ENCODE results near the gene OR2D2.
"Not testable (repeated sequence)": the region's sequence is repeated elsewhere in the genome, so short reads cannot be mapped to it uniquely, and the experiment has no call there.

The OR2D2 gene, protein sequence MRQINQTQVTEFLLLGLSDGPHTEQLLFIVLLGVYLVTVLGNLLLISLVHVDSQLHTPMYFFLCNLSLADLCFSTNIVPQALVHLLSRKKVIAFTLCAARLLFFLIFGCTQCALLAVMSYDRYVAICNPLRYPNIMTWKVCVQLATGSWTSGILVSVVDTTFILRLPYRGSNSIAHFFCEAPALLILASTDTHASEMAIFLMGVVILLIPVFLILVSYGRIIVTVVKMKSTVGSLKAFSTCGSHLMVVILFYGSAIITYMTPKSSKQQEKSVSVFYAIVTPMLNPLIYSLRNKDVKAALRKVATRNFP

DNA sequence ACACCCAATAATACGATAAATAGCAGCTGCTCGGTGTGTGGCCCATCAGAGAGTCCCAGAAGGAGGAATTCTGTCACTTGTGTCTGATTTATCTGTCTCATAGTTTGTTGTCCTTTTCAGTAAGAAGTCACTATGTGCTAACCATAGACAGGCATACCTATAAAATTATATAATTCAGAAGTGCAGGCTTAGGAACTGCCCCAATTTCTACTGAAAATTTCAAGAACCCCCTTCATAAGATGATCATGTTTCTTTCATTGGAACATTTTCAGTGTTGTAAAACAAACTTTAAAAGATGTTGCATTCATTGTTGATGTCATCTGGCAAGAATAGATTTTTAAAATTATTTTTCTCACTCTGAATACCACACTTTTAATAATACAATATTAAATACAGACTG is at the start of gene OR2D2:
Gene OR2D2, minus strand, starts transcription at position 101 of the 400 bp plus-strand sequence. Its CDS starts 0 bp downstream, at position 101.
- no peak within 1 kb of the TSS for H3K4me3 ChIP-seq (ENCODE audit: low read depth, low read length)
- no peak for DNase-seq (ENCODE audit: low read depth)

DNA sequence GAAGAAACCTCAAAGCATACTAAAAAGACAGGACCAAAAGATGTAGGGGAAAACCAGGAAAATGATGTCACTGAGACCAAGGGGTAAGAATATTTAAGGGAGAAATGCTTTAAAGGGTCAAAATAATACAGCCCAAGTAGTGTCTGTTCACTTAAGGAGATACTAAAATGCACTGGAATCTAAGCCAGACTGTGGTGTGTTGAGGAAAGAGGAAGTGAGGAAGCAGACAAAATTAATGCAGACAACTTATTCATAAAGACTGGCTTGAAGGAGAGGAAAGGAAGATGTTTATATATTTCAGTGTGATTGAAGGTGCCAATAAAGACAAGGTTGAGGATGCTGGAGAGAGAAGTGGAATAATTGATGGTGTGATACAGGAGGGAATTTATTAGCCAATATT is 49.7 kb upstream of the OR2D2 start:
- H3K4me3 ChIP-seq (ENCODE audit: low read depth, low read length) = no peak overlapping the region
- no peak for DNase-seq (ENCODE audit: low read depth)

DNA sequence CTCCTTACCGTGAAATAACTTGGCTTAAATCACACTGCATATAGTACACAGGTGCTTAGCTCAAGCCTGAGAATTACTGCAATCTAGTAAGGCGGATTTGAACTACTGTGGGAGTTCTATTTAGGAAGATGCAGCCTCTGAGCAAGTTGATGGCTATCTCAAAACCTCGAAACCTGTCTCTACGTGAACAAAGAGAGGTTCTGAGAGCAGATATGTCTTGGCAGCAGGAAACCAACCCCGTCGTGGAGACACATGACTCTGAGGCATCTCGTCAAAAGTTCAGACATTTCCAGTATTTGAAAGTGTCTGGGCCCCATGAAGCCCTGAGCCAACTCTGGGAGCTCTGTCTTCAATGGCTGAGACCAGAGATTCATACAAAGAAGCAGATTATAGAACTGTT is 39.8 kb upstream of the OR2D2 start:
- H3K4me3 ChIP-seq (ENCODE audit: low read depth, low read length) = no peak overlapping the region
- DNase-seq (ENCODE audit: low read depth) = no peak

DNA sequence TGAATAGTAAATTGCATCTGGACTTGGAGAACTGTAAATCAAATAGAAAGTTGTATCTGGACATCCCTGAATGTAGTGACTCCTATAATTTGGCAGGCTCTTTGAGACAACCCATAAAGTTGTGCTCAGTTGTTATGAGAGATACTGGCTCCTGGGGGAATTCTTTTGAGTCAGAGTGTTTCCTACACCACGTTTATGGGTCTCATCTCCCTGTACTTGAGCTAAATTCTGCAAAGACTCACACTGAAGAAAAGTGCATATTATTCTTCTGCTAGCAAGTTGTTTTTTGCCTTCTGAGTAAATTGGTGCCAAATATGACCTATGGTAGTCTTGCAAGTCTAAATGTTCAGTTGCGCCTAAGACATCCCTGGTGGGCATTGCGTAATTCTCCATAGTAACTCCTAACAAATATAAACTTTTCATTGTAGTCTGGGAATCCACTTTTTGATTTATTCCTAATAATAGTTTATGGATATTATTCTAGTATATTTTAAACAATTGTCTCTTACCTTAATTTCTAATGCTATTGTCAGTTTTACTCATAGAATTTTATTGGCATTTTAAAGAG is 38.9 kb upstream of the OR2D2 start:
- H3K4me3 ChIP-seq (ENCODE audit: low read depth, low read length) = no peak overlapping the region
- DNase-seq (ENCODE audit: low read depth) = peak; percentile 65

DNA sequence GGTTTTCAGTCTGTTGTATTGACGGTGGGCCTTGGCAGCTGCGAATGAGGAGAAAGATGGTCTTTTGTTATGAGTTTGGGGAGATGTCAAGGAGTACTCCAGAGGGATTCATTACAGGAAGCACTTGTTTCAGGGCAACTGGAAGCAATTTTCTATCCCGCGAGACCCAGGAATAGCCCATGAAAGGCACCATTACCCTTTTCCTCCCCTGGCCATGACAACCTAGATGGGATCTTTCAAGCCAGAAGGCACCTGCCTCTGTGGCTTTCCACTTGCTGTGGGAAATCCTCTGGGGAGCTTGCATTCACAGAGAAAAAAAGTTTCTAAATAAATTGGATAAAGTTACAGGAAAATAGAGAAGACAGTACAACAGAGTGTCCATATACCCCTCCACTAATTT is 36.6 kb upstream of the OR2D2 start:
- DNase-seq (ENCODE audit: low read depth) = no peak
- H3K4me3 ChIP-seq (ENCODE audit: low read depth, low read length) = no peak overlapping the region

DNA sequence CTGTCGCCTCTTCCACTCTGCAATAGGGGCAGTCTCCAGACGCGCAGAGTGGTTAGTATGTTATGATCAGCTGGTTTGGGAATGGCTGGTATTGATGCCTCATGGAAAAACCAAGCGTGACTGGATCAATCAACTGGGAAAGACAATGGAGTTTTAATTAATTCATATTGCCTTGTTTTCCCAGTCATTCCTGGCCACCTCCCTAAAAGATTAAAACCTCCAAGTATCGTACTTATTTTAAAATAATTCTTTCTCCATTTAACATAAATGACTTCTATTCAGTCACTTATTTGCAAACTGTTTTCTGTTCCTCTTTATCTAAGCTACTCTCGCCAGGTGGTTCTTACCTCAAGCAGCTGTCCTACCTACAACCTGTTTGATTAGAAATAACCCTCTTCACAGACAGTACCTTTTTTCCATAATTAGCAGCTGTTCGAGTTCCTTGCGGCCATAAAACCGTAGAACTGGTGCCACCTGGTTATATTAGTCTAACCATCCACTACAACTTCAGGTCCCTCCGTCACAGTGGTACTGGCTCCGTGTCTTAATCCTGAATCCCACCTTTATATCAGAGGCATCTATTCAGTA is 34.8 kb upstream of the OR2D2 start:
- DNase-seq (ENCODE audit: low read depth) = no peak
- H3K4me3 ChIP-seq (ENCODE audit: low read depth, low read length) = peak overlapping the region; percentile 81

DNA sequence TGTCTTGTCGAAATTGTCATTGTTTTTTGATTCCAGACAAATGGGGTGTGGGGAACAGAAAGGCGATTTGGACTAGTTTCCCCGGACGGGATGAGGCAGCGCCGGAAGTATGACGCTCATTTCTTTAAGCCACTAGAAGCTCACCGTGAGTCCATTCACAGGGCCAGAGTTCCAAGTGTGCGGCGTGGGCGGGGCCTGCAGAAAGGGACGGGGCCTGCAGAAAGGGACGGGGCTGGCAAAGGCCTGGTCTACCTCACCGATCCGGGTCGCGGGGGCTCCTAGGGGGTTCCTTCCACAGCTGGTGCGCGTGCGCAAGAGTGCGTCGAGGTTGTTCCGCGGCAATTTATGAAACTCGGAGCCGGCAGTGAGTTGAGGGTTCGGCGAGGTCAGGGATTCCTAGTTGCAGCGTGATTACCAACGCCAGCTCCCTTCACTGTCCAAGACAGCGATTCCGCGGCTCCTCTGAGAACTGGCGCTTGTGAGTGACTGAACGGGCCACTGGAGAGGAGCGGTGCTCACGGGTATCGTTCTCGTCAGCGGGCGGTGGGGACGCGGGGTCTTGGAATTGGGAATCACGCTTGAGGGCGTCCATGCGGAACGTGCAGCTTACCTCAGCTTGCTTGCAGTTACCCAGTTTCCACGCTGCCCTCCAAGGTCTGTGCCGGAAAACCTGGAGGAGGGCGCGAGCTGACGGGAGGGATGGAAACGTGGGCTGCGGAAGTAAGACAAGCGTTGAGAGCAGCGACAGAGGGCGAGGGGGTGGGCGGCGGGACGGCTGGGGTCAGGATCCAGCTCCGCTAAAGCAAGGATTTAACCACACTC is 34.1 kb upstream of the OR2D2 start, which contains the start of gene ZNF215:
Gene ZNF215, plus strand, starts transcription at position 219 of the 822 bp plus-strand sequence. CDS start 5,847 bp downstream, outside the sequence.
- peak within 1 kb of the TSS; percentile 81 for H3K4me3 ChIP-seq (ENCODE audit: low read depth, low read length)
- peak; percentile 60 for DNase-seq (ENCODE audit: low read depth)

DNA sequence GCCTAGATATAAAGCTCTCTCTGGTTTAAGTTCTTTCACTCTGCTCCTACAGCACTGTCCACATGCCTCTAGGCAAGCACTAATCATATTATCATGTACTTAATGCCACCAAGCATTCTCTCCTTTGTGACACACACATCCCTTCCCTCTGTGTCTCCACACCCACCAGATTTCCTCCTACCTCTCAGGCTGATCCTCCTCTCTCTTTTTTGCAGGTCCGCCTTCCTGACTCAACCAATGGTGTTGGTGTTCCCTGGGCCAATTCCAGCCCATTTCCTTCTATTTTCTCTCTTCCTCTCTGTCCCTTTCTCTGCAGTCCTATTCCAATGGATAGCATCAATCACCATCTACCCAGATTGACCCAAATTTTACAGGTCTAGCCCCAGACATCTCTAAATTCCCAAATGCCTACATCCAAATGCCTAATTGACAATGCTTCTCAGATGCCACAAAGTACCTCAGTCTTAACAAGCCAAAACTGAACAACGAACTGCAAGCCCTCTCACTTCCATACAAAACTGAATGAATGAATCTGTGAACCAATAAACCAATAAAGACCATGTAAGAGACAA is 33.4 kb upstream of the OR2D2 start:
- peak overlapping the region; percentile 81 for H3K4me3 ChIP-seq (ENCODE audit: low read depth, low read length)
- DNase-seq (ENCODE audit: low read depth) = no peak

DNA sequence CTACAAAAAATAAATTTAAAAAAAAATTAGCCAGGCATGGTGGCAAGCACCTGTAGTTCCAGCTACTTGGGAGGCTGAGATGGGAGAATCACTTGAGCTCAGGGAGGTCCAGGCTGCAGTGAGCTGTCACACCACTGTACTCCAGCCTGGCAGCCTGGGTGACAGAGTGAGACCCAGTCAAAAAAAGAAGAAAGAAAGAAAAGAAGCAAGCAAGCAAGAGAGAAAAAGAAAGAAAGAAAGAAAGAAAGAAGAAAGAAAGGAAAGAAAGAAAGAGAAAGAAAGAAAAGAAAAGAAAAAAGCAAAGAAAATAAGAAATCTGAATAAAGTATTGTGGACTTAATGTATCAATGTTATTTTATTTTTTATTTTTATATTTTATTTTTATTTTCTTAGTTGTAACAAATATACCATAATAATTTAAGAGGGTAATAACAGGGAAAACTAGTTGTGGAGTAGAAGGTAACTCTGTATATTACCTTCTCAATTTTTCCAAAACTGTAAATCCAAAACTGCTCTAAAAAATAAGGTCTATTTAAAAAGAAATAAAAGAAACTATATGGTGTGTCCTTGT is 32.8 kb upstream of the OR2D2 start:
- DNase-seq (ENCODE audit: low read depth) = no peak
- H3K4me3 ChIP-seq (ENCODE audit: low read depth, low read length) = no peak overlapping the region

DNA sequence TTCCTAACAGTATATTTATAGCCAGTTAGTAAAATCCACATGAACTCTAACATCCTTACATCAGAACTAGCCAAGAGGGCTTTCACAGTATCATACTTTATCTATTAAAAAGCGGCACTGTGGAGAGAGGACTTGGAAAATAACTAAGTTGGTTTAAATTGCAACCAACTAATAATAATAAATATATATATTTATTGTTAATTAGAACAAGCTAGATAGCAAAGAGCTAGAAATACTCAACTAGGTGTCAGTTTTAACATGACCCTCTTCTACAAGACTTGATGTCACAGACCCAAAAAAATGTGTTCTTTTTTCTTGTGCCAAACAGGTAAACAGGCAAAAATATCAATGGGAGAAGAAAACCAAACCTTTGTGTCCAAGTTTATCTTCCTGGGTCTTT is 28.4 kb upstream of the OR2D2 start, which contains the start of gene OR2D3:
Gene OR2D3, plus strand, starts transcription at position 301 of the 400 bp plus-strand sequence. Its CDS starts 0 bp downstream, at position 301.
- DNase-seq (ENCODE audit: low read depth) = no peak
- no peak within 1 kb of the TSS for H3K4me3 ChIP-seq (ENCODE audit: low read depth, low read length)

DNA sequence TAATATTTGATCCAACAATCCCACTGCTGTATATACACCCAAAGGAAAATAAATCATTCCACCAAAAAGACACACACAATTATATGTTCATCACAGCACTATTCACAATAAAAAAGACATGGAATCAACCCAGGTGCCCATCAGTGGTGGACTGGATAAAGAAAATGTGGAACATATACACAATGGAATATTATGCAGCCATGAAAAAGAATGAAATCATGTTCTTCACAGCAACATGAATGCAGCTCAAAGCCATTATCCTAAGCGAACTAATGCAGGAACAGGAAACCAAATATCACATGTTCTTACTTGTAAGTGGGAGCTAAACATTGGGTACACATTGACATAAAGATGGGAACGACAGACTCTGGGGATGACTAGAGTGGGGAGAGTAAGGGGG is 27.4 kb upstream of the OR2D2 start:
- DNase-seq (ENCODE audit: low read depth) = no peak
- no peak overlapping the region for H3K4me3 ChIP-seq (ENCODE audit: low read depth, low read length)

DNA sequence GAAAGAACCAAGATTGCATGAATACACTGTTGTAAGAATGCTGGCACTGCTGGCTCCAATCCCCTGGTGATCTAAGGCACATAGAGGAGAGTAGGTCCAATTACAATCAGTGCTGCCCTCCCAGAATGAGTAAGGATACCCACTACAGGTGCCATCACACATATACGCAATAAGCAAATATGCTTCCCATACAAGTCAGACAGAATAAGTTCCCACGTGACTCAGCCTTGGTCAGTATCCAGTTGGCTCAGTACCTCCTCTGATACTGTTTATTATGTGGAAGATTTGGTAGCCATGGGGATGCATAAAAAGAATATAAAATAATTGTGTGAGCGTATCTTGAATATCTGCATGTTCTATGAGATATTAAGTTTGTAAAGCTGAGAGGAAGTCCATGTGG is 19.6 kb upstream of the OR2D2 start:
- no peak overlapping the region for H3K4me3 ChIP-seq (ENCODE audit: low read depth, low read length)
- DNase-seq (ENCODE audit: low read depth) = no peak

DNA sequence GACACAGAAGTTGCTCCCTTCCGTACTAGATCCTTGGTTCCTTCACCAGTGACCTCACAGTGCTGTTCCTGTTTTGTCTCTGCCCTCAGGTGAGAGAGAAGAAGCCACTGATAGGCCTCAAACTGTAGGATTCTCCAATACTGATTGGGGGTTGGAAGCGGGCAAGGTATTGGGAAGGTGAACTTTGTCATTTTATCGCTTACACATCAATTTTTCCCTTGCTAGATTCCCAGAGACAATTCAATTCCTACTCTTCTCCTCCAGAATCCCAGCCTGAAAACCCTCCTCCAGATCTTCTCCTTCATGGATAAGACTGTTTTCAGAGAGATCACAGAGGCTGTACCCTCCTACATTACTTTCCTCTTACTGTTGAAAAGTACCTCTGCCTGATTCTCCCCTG is 19.1 kb upstream of the OR2D2 start:
- no peak for DNase-seq (ENCODE audit: low read depth)
- no peak overlapping the region for H3K4me3 ChIP-seq (ENCODE audit: low read depth, low read length)

DNA sequence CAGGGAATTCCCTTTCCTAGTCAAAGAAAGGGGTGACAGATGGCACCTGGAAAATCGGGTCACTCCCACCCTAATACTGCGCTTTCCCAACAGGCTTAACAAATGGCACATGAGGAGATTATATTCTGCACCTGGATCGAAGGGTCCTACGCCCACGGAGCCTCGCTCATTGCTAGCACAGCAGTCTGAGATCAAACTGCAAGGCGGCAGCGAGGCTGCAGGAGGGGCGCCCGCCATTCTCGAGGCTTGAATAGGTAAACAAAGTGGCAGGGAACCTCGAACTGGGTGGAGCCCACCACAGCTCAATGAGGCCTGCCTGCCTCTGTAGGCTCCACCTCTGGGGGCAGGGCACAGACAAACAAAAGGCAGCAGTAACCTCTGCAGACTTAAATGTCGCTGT is 12.5 kb upstream of the OR2D2 start:
- H3K4me3 ChIP-seq (ENCODE audit: low read depth, low read length) = not testable (repeated sequence)

DNA sequence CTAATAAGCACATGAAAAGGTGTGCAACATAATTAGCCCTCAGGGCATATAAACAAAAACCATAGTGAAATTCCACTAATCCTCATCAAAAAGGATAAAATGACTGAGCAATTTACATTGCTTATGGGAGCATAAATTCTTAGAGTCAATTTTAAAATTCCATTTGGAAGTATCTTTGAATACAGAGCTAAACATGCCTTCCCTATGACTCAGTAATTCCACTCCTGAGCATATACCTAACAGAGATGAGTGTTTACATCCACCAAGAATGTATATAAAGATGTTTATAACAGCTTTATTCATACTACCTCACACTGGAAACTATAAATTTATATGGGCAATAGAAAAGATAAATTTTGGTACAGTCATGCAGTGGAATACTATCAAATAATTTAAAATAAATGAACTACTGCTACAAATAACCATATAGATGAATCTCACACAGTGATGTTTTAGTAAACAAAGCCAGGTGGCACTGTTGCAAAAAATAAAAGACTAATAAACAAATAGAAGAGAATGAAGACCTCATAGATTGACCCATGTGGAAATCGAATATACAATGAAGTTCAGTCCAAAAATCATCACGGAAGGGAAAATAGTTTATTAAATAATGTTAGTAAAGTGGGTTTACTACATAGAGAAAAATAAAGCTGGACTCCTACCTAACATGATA is 8.2 kb upstream of the OR2D2 start:
- H3K4me3 ChIP-seq (ENCODE audit: low read depth, low read length) = no peak overlapping the region
- DNase-seq (ENCODE audit: low read depth) = no peak

More for the DNA sequence above, 12.5 kb upstream of the OR2D2 start:
- DNase-seq (ENCODE audit: low read depth) = not testable (repeated sequence)

DNA sequence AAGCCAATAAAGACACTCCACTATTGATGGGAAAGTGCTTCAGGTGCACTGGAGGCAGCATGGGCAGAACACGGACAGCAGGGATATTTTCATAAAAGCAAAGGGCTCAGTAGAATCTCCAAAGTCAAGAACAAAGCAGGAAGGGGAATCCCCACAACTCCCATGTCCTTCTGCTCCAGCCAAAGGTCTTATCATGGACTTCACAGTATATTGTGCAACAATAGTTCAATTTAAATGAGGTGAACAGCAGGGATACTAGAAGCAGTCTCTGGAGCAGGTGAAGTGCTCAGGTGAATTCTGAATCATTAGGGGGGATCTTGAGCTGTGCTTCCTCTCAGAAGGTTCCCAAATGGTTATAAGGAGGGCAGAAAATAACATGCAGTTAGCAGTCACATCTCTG is 6.6 kb upstream of the OR2D2 start:
- no peak for DNase-seq (ENCODE audit: low read depth)
- no peak overlapping the region for H3K4me3 ChIP-seq (ENCODE audit: low read depth, low read length)

DNA sequence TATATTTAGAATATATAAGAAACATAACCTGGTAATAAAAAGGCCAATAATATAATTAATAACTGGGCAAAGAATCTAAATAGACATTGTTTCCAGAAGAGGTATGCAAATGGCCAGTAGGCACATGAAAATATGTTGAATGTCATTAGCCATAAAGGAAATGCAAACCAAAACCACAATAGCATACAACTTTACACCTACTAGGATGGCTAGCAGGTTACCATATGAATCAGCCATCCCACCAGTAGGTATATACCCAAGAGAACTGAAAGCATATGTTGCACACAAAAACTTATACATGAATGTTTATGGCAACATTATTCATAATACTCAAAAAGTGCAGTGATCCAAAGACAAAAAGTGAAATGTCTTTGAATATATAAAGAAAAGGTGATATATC is 2.7 kb upstream of the OR2D2 start:
- no peak overlapping the region for H3K4me3 ChIP-seq (ENCODE audit: low read depth, low read length)
- DNase-seq (ENCODE audit: low read depth) = no peak

DNA sequence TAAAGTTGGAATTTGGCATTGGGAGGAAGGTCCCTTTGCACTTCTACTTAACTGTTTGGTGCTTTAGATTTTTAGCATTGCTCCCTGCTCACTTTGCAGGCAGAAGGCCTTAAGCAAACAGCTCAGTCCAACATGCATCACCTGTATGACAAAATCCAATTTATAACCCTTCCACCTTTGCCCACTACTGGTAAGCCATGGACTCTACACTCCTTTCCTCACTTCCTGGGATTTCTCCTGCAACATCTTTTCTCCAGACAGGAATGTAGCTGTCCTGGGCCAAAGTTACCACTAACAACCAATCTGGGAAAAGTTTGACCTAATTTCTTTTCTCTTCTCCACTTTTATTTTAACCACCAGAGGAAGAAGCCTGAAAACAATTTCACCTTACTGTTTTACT is 1.8 kb upstream of the OR2D2 start:
- H3K4me3 ChIP-seq (ENCODE audit: low read depth, low read length) = no peak overlapping the region
- DNase-seq (ENCODE audit: low read depth) = no peak

DNA sequence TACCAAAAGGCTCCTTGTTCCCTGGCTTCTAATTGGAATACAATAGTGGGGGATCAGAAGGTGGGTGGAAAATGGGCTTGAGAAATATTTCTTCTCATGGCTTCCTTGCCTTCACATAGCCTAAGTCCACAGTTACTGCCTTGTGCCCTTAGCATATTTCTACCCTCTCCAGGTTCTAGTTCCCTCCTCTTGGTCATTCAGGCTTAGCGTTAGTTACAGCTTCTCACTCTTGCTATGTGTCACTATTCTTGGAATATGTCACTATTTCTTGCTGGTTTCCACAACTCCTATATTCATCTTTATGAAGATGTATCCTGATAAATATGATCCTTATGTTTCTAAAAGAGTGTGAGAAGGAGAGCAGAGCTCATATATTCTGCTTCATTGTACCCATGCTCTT is 2.5 kb downstream of the OR2D2 start:
- no peak for DNase-seq (ENCODE audit: low read depth)
- no peak overlapping the region for H3K4me3 ChIP-seq (ENCODE audit: low read depth, low read length)

All from skeletal muscle cell (primary cell).